Activated T-helper 9 cell treated with anti-CD3 and anti-CD28 coated beads, Interleukin-2, amount 50 U/mL, for 16 hours (primary cell): Measurements from ENCODE around the gene SLC22A5.

Experiments used
- DNase-seq: peaks from one replicate; pipeline ENCODE4 v3.0.0-alpha.2; 2020; ENCODE audit warnings: low read depth

The SLC22A5 gene

DNA sequence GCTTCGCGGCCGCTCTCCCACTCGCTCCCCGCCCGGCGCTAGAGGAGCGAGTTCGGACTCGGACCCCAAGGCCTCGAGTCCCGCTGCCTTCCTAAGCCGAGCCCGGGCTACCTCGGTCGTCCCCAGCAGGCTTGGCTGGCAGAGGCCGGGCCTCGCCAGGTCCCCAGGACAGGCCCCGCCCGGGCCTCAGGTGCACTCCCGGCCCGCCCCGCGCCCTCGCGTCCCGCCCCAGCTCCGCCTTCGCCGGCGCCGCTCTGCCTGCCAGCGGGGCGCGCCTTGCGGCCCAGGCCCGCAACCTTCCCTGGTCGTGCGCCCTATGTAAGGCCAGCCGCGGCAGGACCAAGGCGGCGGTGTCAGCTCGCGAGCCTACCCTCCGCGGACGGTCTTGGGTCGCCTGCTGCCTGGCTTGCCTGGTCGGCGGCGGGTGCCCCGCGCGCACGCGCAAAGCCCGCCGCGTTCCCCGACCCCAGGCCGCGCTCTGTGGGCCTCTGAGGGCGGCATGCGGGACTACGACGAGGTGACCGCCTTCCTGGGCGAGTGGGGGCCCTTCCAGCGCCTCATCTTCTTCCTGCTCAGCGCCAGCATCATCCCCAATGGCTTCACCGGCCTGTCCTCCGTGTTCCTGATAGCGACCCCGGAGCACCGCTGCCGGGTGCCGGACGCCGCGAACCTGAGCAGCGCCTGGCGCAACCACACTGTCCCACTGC, at the start of gene SLC22A5:
Gene SLC22A5, plus strand, starts transcription at position 237 of the 707 bp plus-strand sequence. Its CDS starts 263 bp downstream, at position 500.
- peak; percentile 61 for DNase-seq

GRCh38 chr5:132319975-132320374, 49.5 kb upstream of the SLC22A5 start:
- DNase-seq, result no peak

DNA sequence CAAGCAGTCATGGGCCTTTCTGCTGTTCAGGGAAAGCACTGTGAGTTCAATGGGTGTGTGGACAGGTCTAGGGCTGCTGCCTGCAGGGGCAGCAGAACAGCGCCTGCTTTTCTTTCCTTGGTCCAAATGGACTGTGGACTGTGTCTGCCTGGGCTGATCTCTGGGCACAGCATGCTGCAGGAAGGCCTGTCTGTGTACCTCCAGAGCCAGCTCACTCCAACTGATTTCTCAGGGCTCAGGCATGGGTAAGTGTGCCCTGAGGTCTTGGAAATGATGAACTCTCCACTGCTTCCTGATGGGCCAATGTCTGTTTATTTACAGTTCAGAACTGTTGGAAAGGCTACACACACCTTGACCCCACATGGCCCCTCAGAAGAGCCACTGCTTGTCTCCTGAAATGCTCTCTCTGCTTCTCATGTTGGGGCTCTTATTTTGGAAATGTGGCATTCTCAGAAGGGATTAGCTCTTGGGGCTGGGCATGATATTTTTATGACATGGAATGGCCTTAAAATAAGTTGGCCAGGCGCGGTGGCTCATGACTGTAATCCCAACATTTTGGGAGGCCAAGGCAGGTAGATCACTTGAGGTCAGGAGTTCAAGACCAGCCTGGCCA, 48.3 kb upstream of the SLC22A5 start:
- no peak for DNase-seq

- DNase-seq, result no peak
Observed at GRCh38 chr5:132322266-132322665, 47.2 kb upstream of the SLC22A5 start.

DNA sequence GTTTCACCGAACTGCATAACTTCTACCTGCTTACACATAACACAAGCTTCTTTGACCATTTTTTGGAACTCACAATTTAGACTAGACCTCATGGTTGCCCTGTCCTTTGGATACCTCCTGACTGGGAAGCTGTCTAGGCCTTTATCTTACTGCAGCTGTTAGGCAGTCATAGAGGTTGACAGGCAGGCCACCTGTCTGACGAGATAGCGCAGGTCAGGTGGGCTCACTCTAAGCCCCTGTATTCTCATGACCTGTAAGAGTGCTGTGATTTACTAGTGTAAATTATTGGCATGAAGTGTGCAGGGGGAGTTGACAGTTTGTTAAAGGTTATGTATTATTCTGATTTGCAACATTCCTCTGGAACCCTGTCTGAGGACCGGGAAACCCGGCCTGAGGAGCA, 46.3 kb upstream of the SLC22A5 start:
- DNase-seq, result no peak

DNA sequence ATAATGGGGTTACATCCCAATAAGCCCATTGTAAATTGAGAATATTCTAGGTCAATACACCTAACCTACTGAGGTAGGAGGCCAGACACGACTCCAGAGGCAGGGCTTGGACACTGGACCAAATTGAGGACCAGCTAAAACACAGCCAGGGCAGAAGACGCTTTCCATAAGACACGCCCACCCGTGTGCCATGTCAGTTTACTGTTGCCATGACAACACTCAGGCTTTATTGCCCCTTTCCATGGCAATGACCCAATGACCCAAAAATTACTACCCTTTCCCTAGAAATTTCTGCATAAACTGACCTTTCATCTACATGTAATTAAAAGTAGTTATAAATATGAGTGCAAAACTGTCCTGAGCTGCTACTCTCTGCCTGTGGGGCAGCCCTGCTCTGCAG, 43.8 kb upstream of the SLC22A5 start:
- no peak for DNase-seq

GRCh38 chr5:132327252-132327955, 42.1 kb upstream of the SLC22A5 start:
- DNase-seq, result no peak

DNA sequence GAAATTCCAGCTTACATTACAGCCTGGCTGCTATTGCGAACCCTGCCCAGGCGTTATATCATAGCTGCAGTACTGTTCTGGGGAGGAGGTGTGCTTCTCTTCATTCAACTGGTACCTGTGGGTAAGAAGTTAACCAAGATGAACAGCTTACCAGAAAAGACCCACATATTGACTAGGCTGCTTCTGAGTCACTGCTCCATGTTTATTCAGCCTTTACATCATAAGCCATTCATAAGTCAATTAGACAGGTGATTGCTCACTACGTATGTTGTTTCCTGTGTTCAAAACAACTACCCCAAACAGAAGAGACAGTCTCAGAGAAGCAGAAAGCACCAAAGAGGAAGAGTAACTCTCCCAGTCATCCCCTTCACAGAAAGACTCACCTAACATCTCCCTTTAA, 34.7 kb upstream of the SLC22A5 start:
- no peak for DNase-seq

- DNase-seq, result no peak
Observed at GRCh38 chr5:132335402-132335801, 34.1 kb upstream of the SLC22A5 start.

GRCh38 chr5:132339502-132339901, 30.0 kb upstream of the SLC22A5 start:
- DNase-seq, result no peak

- no peak for DNase-seq
Observed at GRCh38 chr5:132342291-132343180, 27.0 kb upstream of the SLC22A5 start.

GRCh38 chr5:132344775-132345514, 24.6 kb upstream of the SLC22A5 start:
- no peak for DNase-seq

- DNase-seq, result no peak
Observed at GRCh38 chr5:132353486-132353995, 16.0 kb upstream of the SLC22A5 start.

DNA sequence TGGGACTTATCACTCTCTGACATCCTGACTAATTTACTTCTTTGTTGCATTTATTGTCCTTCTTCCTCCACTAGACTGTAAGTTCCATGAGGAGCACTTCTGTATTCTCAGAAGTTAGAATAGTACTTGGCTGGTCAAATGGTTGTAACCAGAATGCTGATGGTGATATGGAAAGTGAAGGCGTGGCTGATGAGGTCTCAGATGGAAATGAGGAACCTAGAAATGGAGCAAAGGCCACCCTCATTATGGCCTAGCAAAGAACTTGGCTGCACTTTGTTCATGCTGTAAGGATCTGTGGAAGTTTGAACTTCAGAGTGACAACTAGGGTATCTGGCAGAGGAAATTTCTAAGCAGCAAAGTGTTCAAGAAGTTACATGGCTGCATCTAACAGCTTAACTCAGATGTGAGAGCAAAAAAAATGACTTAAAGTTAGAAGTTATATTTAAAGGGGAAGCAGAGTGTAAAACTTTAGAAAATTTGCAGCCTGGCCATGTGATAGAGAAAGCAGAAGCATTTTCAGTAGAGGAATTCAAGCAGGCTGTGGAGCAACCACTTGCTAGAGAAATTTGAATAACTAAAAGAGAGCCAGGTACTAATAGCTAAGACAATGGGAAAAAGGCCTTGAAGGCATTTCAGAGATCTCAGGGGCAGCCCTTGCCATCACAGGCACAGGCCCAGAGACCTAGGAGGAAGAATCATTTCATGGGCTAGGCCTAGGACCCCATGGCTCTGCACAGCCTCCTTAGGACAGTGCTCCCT, 14.9 kb upstream of the SLC22A5 start:
- no peak for DNase-seq

GRCh38 chr5:132355140-132355765, 14.3 kb upstream of the SLC22A5 start:
- DNase-seq, result no peak

DNA sequence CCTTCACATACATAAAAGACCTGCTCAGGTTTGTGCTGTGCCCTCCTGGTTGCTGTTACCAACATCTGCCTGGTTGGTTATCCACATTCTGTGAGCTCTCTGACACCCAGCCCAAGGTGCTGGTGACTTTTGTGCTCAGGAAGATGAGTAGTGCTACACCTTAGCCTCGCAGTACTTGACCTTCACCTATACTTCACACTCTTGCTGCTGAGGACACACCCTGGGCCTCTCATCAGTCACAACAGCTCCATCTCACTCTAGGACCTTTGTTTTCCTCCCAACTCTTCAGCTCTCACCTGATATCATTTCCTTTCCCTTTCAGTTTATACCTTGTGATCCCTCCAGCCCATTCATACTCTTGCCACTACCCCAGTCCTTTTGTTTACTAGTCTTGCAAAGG, 10.7 kb upstream of the SLC22A5 start:
- no peak for DNase-seq

DNA sequence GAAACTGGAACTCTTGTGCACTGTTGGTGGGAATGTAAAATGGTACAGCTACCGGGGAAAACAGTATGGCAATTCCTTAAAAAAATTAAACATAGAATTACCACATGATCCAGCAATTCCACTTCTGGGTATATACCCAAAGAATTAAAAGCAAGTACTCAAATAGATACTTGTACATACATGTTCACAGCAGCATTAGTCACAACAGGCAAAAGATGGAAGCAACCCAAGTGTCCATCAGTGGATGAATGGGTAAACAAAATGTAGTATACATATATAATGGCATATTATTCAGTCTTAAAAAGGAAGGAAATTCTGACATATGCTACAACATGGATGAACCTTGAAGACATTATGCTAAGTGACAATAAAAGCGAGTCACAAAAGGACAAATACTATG, 7.4 kb upstream of the SLC22A5 start:
- no peak for DNase-seq

GRCh38 chr5:132363431-132364112, 5.9 kb upstream of the SLC22A5 start:
- DNase-seq, result no peak

GRCh38 chr5:132364319-132364718, 5.2 kb upstream of the SLC22A5 start:
- DNase-seq, result no peak
